Measurements from ENCODE around the gene RPAP2. TPM values are rescaled to one million over a fixed set of nuclear protein-coding genes. Genes with fewer than 3 reads are reported as not detected.
A peak's percentile ranks its signal among the peaks of the same experiment; 100 is the strongest.
"Not testable (repeated sequence)": the region's sequence is repeated elsewhere in the genome, so short reads cannot be mapped to it uniquely, and the experiment has no call there.

Gene RPAP2
- polyA plus RNA-seq (2013, experiment 1 of 2), result 14.2 TPM
- polyA plus RNA-seq (2013, experiment 2 of 2), result 14.5 TPM

DNA sequence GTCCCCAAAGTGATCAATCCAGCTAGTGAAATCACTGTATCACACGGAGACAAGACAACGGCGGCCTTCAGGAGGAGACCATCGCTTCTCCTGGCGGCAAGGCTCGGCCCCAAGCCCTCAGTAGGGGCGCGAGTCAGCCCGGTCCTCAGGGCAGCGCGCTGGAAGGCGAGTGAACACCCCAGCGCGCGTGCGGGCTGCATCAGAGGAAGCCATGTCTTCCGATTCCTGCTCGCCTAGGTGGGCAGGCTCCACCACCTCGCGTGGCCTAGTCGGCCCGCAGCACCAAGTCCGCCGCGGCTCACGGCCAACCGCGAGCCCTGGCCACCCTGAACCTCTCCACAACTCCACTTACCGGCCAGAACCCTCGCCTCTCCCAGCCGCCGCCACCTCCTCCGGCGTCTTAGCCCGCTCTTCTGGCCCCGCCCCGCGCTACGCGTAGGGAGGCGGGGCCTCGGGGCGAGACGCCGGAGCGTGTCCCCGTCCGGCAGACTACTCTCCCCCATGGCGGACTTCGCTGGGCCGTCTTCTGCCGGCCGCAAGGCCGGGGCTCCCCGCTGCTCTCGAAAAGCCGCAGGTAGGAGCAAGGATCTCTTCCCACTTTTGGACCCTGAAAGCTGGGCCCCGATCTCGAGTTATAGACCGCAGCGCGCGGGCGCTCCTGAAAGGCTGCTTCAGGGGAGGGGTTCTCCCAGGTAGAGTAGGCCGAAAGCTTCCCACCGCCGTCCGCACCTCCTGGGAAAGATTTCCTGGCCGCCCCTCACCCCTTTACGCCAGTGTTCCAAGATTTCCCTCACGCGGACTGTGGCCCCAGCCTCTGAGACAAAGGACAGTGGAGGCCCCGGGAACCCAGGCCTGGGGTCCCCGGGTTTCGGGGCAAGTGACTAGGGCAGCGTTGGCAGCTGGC, at the start of gene RPAP2, which contains the start of gene GLMN:
RPAP2 (plus strand) TSS at position 487 of the 904 bp plus-strand sequence; CDS start at position 502, 15 bp downstream.
GLMN (minus strand) TSS at position 415 of the 904 bp plus-strand sequence. CDS start 988 bp downstream, outside the sequence.
- Histone ChIP-seq H3K27me3 (ENCODE audit: control insufficient read depth in 3 of 3, insufficient read depth in 3 of 3, low read depth in 1 of 3, low read length in 3 of 3) (no peaks in the 10 kb centered on the region), H3K4me2 (ENCODE audit: insufficient read depth, low read length, poor library complexity, severe bottlenecking) (peak within 1 kb of the TSS; percentile 78), H3K23ac (ENCODE audit: low read depth, low read length, poor library complexity) (peak within 1 kb of the TSS; percentile 98), H3K4ac (ENCODE audit: low read length) (peak within 1 kb of the TSS; percentile 76), H3K9me3 (replicated peaks in 1 of 2; ENCODE audit: control insufficient read depth in 2 of 2, insufficient read depth in 1 of 2, low read depth in 1 of 2, low read length in 2 of 2) (peaks cover 0 to 2% of the 10 kb centered on the region in 2 donors), H2BK12ac (ENCODE audit: low read length) (no peak within 1 kb of the TSS), H2BK15ac (ENCODE audit: low read length) (peak within 1 kb of the TSS; percentile 98), H2AK5ac (ENCODE audit: low read depth, low read length) (no peak within 1 kb of the TSS), H3K4me1 (ENCODE audit: control insufficient read depth in 2 of 2, insufficient read depth in 1 of 2, low read depth in 1 of 2, low read length in 2 of 2) (peaks cover 2 to 6% of the 10 kb centered on the region in 2 donors), H3K27ac (replicated peaks; ENCODE audit: low read length) (peak within 1 kb of the TSS; percentile 99), H3K9ac (ENCODE audit: low read depth, low read length, poor library complexity) (peak within 1 kb of the TSS; percentile 99), H3K79me1 (ENCODE audit: low read depth, low read length) (peaks cover 3% of the 10 kb centered on the region), H2BK5ac (ENCODE audit: low read length) (peak within 1 kb of the TSS; percentile 100), H3K4me3 (ENCODE audit: low read length in 2 of 2) (peak within 1 kb of the TSS; percentile 87 to 100), H2BK120ac (ENCODE audit: low read depth, low read length) (peak within 1 kb of the TSS; percentile 91), H4K91ac (ENCODE audit: low read depth, low read length, poor library complexity) (peak within 1 kb of the TSS; percentile 53), H3K14ac (ENCODE audit: low read length) (peak within 1 kb of the TSS; percentile 100), H4K8ac (ENCODE audit: low read depth, low read length) (peak within 1 kb of the TSS; percentile 82), H2AFZ (ENCODE audit: low read length) (peak within 1 kb of the TSS; percentile 98), H3K18ac (ENCODE audit: low read length) (peak within 1 kb of the TSS; percentile 100), H3K36me3 (replicated peaks in 1 of 2; ENCODE audit: control insufficient read depth in 2 of 2, insufficient read depth in 2 of 2, low read length in 2 of 2) (peaks cover 2 to 63% of the 10 kb centered on the region in 2 donors)
- no CpG with 5 or more reads among the region's 76 CpGs for WGBS, 2 donors (ENCODE audit: extremely low coverage in 2 of 2, insufficient read length in 2 of 2, insufficient replicate concordance in 1 of 2)
- peak; percentile 85 for DNase-seq (ENCODE audit: low spot score)

DNA sequence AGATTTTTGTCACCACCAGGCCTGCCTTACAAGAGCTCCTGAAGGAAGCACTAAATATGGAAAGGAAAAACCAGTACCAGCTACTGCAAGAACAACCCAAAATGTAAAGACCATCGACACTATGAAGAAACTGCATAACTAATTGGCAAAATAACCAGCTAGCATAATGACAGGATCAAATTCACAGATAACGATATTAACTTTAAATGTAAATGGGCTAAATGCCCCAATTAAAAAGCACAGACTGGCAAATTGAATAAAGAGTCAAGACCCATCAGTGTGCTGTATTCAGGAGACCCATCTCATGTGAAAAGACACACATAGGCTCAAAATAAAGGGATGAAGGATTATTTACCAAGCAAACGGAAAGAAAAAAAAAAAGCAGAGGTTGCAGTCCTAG, 44.1 kb upstream of the RPAP2 start:
- H3K9me3 ChIP-seq (replicated peaks in 1 of 2; ENCODE audit: control insufficient read depth in 2 of 2, insufficient read depth in 1 of 2, low read depth in 1 of 2, low read length in 2 of 2); H3K18ac ChIP-seq (ENCODE audit: low read length); H4K8ac ChIP-seq (ENCODE audit: low read depth, low read length); DNase-seq (ENCODE audit: low spot score); H4K91ac ChIP-seq (ENCODE audit: low read depth, low read length, poor library complexity); H3K4me3 ChIP-seq (ENCODE audit: low read length in 2 of 2); H3K23ac ChIP-seq (ENCODE audit: low read depth, low read length, poor library complexity); H2BK15ac ChIP-seq (ENCODE audit: low read length); H3K4ac ChIP-seq (ENCODE audit: low read length); H2BK5ac ChIP-seq (ENCODE audit: low read length); H2AK5ac ChIP-seq (ENCODE audit: low read depth, low read length); H3K4me1 ChIP-seq (ENCODE audit: control insufficient read depth in 2 of 2, insufficient read depth in 1 of 2, low read depth in 1 of 2, low read length in 2 of 2); H3K9ac ChIP-seq (ENCODE audit: low read depth, low read length, poor library complexity); H2AFZ ChIP-seq (ENCODE audit: low read length); H3K14ac ChIP-seq (ENCODE audit: low read length); H3K4me2 ChIP-seq (ENCODE audit: insufficient read depth, low read length, poor library complexity, severe bottlenecking); H3K27ac ChIP-seq (replicated peaks; ENCODE audit: low read length); H3K79me1 ChIP-seq (ENCODE audit: low read depth, low read length); H3K27me3 ChIP-seq (ENCODE audit: control insufficient read depth in 3 of 3, insufficient read depth in 3 of 3, low read depth in 1 of 3, low read length in 3 of 3); H2BK12ac ChIP-seq (ENCODE audit: low read length); H2BK120ac ChIP-seq (ENCODE audit: low read depth, low read length): not testable (repeated sequence)
- H3K36me3 ChIP-seq (replicated peaks in 1 of 2; ENCODE audit: control insufficient read depth in 2 of 2, insufficient read depth in 2 of 2, low read length in 2 of 2), result peaks cover 0 to 67% of the 10 kb centered on the region in 2 donors
- no CpG with 5 or more reads among the region's 3 CpGs for WGBS, 2 donors (ENCODE audit: extremely low coverage in 2 of 2, insufficient read length in 2 of 2, insufficient replicate concordance in 1 of 2)

- H2BK15ac ChIP-seq (ENCODE audit: low read length), result no peak overlapping the region
- H3K27ac ChIP-seq (replicated peaks; ENCODE audit: low read length), result no peak overlapping the region
- H3K4me3 ChIP-seq (ENCODE audit: low read length in 2 of 2), result no peak overlapping the region
- no peak overlapping the region for H3K9ac ChIP-seq (ENCODE audit: low read depth, low read length, poor library complexity)
- H3K4me1 ChIP-seq (ENCODE audit: control insufficient read depth in 2 of 2, insufficient read depth in 1 of 2, low read depth in 1 of 2, low read length in 2 of 2), result no peaks in the 10 kb centered on the region
- no peak overlapping the region for H3K23ac ChIP-seq (ENCODE audit: low read depth, low read length, poor library complexity)
- H3K4me2 ChIP-seq (ENCODE audit: insufficient read depth, low read length, poor library complexity, severe bottlenecking), result no peak overlapping the region
- H2BK12ac ChIP-seq (ENCODE audit: low read length), result no peak overlapping the region
- WGBS, 2 donors (ENCODE audit: extremely low coverage in 2 of 2, insufficient read length in 2 of 2, insufficient replicate concordance in 1 of 2), result no CpG with 5 or more reads among the region's 1 CpG
- no peak overlapping the region for H3K18ac ChIP-seq (ENCODE audit: low read length)
- no peak overlapping the region for H2AK5ac ChIP-seq (ENCODE audit: low read depth, low read length)
- no peak for DNase-seq (ENCODE audit: low spot score)
- no peak overlapping the region for H3K14ac ChIP-seq (ENCODE audit: low read length)
- H3K36me3 ChIP-seq (replicated peaks in 1 of 2; ENCODE audit: control insufficient read depth in 2 of 2, insufficient read depth in 2 of 2, low read length in 2 of 2), result peaks cover 8 to 70% of the 10 kb centered on the region in 2 donors
- H2AFZ ChIP-seq (ENCODE audit: low read length), result no peak overlapping the region
- no peaks in the 10 kb centered on the region for H3K79me1 ChIP-seq (ENCODE audit: low read depth, low read length)
- H2BK120ac ChIP-seq (ENCODE audit: low read depth, low read length), result no peak overlapping the region
- H4K91ac ChIP-seq (ENCODE audit: low read depth, low read length, poor library complexity), result no peak overlapping the region
- peaks cover 0 to 9% of the 10 kb centered on the region in 2 donors for H3K9me3 ChIP-seq (replicated peaks in 1 of 2; ENCODE audit: control insufficient read depth in 2 of 2, insufficient read depth in 1 of 2, low read depth in 1 of 2, low read length in 2 of 2)
- H4K8ac ChIP-seq (ENCODE audit: low read depth, low read length), result no peak overlapping the region
- H3K27me3 ChIP-seq (ENCODE audit: control insufficient read depth in 3 of 3, insufficient read depth in 3 of 3, low read depth in 1 of 3, low read length in 3 of 3), result no peaks in the 10 kb centered on the region
- H2BK5ac ChIP-seq (ENCODE audit: low read length), result no peak overlapping the region
- no peak overlapping the region for H3K4ac ChIP-seq (ENCODE audit: low read length)
These were observed 39.5 kb upstream of the RPAP2 start for GRCh38 chr1:92259350-92259749.

DNA sequence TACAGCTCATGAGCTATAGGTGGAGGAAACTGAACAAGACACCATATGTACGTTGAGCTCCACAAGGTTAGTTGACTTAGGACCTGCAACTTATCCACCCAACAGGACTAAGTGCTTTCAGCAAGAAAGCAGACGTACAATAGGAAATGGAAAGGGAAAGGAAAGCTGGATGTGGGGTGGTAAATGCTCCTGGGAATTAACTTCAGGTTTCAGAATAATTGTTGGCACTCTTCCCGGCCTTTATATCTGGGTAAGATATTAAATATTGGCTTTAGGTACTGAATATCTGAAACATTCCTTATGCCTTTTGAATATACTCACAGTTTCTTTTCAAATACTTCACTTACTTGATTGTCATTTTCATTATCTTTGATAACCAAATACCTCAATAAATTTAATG, 36.3 kb upstream of the RPAP2 start:
- Histone ChIP-seq H3K9ac (ENCODE audit: low read depth, low read length, poor library complexity) (no peak overlapping the region), H2BK12ac (ENCODE audit: low read length) (no peak overlapping the region), H2BK5ac (ENCODE audit: low read length) (no peak overlapping the region), H3K79me1 (ENCODE audit: low read depth, low read length) (no peaks in the 10 kb centered on the region), H3K36me3 (replicated peaks in 1 of 2; ENCODE audit: control insufficient read depth in 2 of 2, insufficient read depth in 2 of 2, low read length in 2 of 2) (peaks cover 8 to 85% of the 10 kb centered on the region in 2 donors), H2AK5ac (ENCODE audit: low read depth, low read length) (no peak overlapping the region), H3K4me3 (ENCODE audit: low read length in 2 of 2) (no peak overlapping the region), H4K91ac (ENCODE audit: low read depth, low read length, poor library complexity) (no peak overlapping the region), H3K9me3 (replicated peaks in 1 of 2; ENCODE audit: control insufficient read depth in 2 of 2, insufficient read depth in 1 of 2, low read depth in 1 of 2, low read length in 2 of 2) (peaks cover 0 to 3% of the 10 kb centered on the region in 2 donors), H3K4me1 (ENCODE audit: control insufficient read depth in 2 of 2, insufficient read depth in 1 of 2, low read depth in 1 of 2, low read length in 2 of 2) (no peaks in the 10 kb centered on the region), H2BK15ac (ENCODE audit: low read length) (no peak overlapping the region), H3K14ac (ENCODE audit: low read length) (no peak overlapping the region), H3K27me3 (ENCODE audit: control insufficient read depth in 3 of 3, insufficient read depth in 3 of 3, low read depth in 1 of 3, low read length in 3 of 3) (no peaks in the 10 kb centered on the region), H4K8ac (ENCODE audit: low read depth, low read length) (no peak overlapping the region), H2BK120ac (ENCODE audit: low read depth, low read length) (no peak overlapping the region), H3K4me2 (ENCODE audit: insufficient read depth, low read length, poor library complexity, severe bottlenecking) (no peak overlapping the region), H2AFZ (ENCODE audit: low read length) (no peak overlapping the region), H3K27ac (replicated peaks; ENCODE audit: low read length) (no peak overlapping the region), H3K4ac (ENCODE audit: low read length) (no peak overlapping the region), H3K23ac (ENCODE audit: low read depth, low read length, poor library complexity) (no peak overlapping the region), H3K18ac (ENCODE audit: low read length) (no peak overlapping the region)
- DNase-seq (ENCODE audit: low spot score), result no peak
- no CpG with 5 or more reads among the region's 3 CpGs for WGBS, 2 donors (ENCODE audit: extremely low coverage in 2 of 2, insufficient read length in 2 of 2, insufficient replicate concordance in 1 of 2)

All from neuronal stem cell (in vitro differentiated cells).